IMR-90 (cell line): ENCODE results near the gene TEX52.

Experiments used
- MAFK ChIP-seq: IDR thresholded peaks from 2 replicates; pipeline ENCODE4 v1.6.1; 2012; ENCODE audit warnings: low read depth, low read length, improper control_type of control experiment
- POLR2A ChIP-seq: IDR thresholded peaks from 2 replicates; pipeline ENCODE4 v1.6.1; 2012; ENCODE audit warnings: mild to moderate bottlenecking, low read depth, low read length
- RAD21 ChIP-seq: IDR thresholded peaks from 2 replicates; pipeline ENCODE4 v1.6.1; 2012; ENCODE audit warnings: low read length, improper control_type of control experiment
- TF ChIP-seq, protein P1 (sequence below): conservative IDR thresholded peaks from 2 replicates; pipeline ENCODE4 v1.5.1; 2012; ENCODE audit warnings: mild to moderate bottlenecking, low read depth, low read length, improper control_type of control experiment
- TF ChIP-seq, protein P2 (sequence below): fragments of 150-350 bp; IDR thresholded peaks from 2 replicates; pipeline ENCODE4 v1.6.1; 2016; ENCODE audit warnings: low read depth, mild to moderate bottlenecking, low read length, moderate library complexity, borderline replicate concordance

DNA sequence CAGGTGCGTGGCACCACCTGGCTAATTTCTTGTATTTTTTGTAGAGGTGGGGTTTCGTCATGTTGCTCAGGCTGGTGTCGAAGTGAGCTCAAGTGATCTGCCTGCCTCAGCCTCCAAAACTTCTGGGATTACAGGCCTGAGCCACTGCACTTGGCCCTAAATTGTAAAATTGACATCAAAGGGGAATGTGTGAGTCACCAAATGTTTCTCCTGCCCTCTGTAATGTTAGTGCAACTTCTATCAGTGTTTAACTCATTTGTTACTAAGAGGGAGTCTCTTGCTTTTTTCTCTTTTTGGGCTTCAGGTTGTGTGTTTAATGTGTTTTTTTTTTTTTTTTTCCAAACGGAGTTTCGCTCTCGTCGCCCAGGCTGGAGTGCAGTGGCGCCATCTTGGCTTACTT is 36.2 kb upstream of the TEX52 start:
- TF ChIP-seq, protein P1, sequence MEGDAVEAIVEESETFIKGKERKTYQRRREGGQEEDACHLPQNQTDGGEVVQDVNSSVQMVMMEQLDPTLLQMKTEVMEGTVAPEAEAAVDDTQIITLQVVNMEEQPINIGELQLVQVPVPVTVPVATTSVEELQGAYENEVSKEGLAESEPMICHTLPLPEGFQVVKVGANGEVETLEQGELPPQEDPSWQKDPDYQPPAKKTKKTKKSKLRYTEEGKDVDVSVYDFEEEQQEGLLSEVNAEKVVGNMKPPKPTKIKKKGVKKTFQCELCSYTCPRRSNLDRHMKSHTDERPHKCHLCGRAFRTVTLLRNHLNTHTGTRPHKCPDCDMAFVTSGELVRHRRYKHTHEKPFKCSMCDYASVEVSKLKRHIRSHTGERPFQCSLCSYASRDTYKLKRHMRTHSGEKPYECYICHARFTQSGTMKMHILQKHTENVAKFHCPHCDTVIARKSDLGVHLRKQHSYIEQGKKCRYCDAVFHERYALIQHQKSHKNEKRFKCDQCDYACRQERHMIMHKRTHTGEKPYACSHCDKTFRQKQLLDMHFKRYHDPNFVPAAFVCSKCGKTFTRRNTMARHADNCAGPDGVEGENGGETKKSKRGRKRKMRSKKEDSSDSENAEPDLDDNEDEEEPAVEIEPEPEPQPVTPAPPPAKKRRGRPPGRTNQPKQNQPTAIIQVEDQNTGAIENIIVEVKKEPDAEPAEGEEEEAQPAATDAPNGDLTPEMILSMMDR = no peak
- TF ChIP-seq, protein P2, sequence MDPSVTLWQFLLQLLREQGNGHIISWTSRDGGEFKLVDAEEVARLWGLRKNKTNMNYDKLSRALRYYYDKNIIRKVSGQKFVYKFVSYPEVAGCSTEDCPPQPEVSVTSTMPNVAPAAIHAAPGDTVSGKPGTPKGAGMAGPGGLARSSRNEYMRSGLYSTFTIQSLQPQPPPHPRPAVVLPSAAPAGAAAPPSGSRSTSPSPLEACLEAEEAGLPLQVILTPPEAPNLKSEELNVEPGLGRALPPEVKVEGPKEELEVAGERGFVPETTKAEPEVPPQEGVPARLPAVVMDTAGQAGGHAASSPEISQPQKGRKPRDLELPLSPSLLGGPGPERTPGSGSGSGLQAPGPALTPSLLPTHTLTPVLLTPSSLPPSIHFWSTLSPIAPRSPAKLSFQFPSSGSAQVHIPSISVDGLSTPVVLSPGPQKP = no peak
- TF ChIP-seq POLR2A = no peak
- no peak for TF ChIP-seq RAD21
- no peak for TF ChIP-seq MAFK
